IMR-90 (cell line): Measurements from ENCODE around the gene SVEP1.

ENCODE experiments used
- CTCF ChIP-seq: conservative IDR thresholded peaks from 2 replicates; pipeline ENCODE4 v1.5.1; 2012; ENCODE audit warnings: mild to moderate bottlenecking, low read depth, low read length, improper control_type of control experiment
- POLR2A ChIP-seq: IDR thresholded peaks from 2 replicates; pipeline ENCODE4 v1.6.1; 2012; ENCODE audit warnings: mild to moderate bottlenecking, low read depth, low read length
- RFX5 ChIP-seq: IDR thresholded peaks from 2 replicates; pipeline ENCODE4 v1.8.0; 2012; ENCODE audit warnings: low read depth, mild to moderate bottlenecking, low read length, moderate library complexity
- SMC3 ChIP-seq: fragments of 150-350 bp; IDR thresholded peaks from 2 replicates; pipeline ENCODE4 v1.6.1; 2016; ENCODE audit warnings: low read depth, mild to moderate bottlenecking, antibody characterized with exemption, low read length, moderate library complexity

GRCh38 chr9:110440172-110440571 is 139.4 kb downstream of the SVEP1 start:
- no peak for TF ChIP-seq CTCF
- TF ChIP-seq RFX5 = no peak
- TF ChIP-seq SMC3 = no peak
- TF ChIP-seq POLR2A = no peak
